Measurements from ENCODE around the gene DYRK4. TPM values are rescaled to one million over a fixed set of nuclear protein-coding genes. Genes with fewer than 3 reads are reported as not detected.
A peak's percentile ranks its signal among the peaks of the same experiment; 100 is the strongest.

Gene DYRK4
- total RNA-seq, 1 donor from 2014 or later = 6.7 TPM

DNA sequence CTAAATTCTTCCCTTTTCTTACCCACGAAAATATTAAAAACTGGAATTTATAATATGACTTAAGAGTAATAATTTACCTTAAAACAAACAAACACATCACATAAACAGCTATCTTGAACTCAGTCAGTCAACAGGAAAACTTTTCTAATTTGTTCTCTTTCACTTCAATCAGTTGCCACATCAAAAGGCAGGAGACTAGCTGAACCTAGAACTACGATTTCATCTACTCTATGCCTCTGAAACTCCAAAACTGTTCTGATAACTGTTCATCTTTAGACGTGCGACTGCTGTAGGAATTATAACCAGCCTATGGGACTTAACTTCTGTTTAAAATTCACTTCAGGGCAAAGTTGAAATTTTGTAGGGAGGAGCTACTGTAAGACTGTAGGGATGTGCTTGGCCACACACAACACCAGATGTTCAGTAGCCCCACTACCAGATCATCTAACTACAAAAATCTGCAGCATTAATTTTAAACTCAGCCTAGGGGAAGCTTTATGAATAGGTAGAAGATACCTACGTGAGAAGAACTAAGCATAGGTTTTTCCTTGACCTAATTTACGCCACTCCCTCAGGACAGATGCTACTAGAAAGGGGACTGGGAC, 30.9 kb upstream of the DYRK4 start:
- no peak overlapping the region for H3K27ac Mint-ChIP-seq (ENCODE audit: unreplicated experiment)

GRCh38 chr12:4535092-4535491, 26.9 kb upstream of the DYRK4 start:
- H3K9me3 Mint-ChIP-seq (ENCODE audit: unreplicated experiment) = no peaks in the 10 kb centered on the region
- TF ChIP-seq, protein P1, sequence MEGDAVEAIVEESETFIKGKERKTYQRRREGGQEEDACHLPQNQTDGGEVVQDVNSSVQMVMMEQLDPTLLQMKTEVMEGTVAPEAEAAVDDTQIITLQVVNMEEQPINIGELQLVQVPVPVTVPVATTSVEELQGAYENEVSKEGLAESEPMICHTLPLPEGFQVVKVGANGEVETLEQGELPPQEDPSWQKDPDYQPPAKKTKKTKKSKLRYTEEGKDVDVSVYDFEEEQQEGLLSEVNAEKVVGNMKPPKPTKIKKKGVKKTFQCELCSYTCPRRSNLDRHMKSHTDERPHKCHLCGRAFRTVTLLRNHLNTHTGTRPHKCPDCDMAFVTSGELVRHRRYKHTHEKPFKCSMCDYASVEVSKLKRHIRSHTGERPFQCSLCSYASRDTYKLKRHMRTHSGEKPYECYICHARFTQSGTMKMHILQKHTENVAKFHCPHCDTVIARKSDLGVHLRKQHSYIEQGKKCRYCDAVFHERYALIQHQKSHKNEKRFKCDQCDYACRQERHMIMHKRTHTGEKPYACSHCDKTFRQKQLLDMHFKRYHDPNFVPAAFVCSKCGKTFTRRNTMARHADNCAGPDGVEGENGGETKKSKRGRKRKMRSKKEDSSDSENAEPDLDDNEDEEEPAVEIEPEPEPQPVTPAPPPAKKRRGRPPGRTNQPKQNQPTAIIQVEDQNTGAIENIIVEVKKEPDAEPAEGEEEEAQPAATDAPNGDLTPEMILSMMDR (IDR thresholded peaks at IDR 0.05; ENCODE audit: partially characterized antibody, unreplicated experiment) = no peak
- H3K27me3 Mint-ChIP-seq (ENCODE audit: unreplicated experiment) = no peaks in the 10 kb centered on the region
- H3K4me1 Mint-ChIP-seq (ENCODE audit: low read depth, unreplicated experiment) = peaks cover 12% of the 10 kb centered on the region
- H3K4me3 Mint-ChIP-seq (ENCODE audit: unreplicated experiment) = no peak overlapping the region
- no peak overlapping the region for H3K27ac Mint-ChIP-seq (ENCODE audit: unreplicated experiment)
- no peak for DNase-seq
- no peaks in the 10 kb centered on the region for H3K36me3 Mint-ChIP-seq (ENCODE audit: unreplicated experiment)

More for the DNA sequence above, 30.9 kb upstream of the DYRK4 start:
- TF ChIP-seq, protein P1 (IDR thresholded peaks at IDR 0.05; ENCODE audit: partially characterized antibody, unreplicated experiment) = no peak
- Mint-ChIP-seq H3K4me1 (ENCODE audit: low read depth, unreplicated experiment) (peaks cover 3% of the 10 kb centered on the region), H3K36me3 (ENCODE audit: unreplicated experiment) (no peaks in the 10 kb centered on the region), H3K9me3 (ENCODE audit: unreplicated experiment) (no peaks in the 10 kb centered on the region), H3K27me3 (ENCODE audit: unreplicated experiment) (no peaks in the 10 kb centered on the region), H3K4me3 (ENCODE audit: unreplicated experiment) (no peak overlapping the region)
- no peak for DNase-seq

- Mint-ChIP-seq H3K27me3 (ENCODE audit: unreplicated experiment) (no peaks in the 10 kb centered on the region), H3K9me3 (ENCODE audit: unreplicated experiment) (no peaks in the 10 kb centered on the region), H3K4me3 (ENCODE audit: unreplicated experiment) (no peak overlapping the region), H3K27ac (ENCODE audit: unreplicated experiment) (no peak overlapping the region), H3K4me1 (ENCODE audit: low read depth, unreplicated experiment) (peaks cover 12% of the 10 kb centered on the region), H3K36me3 (ENCODE audit: unreplicated experiment) (no peaks in the 10 kb centered on the region)
- DNase-seq = no peak
- TF ChIP-seq, protein P1 (IDR thresholded peaks at IDR 0.05; ENCODE audit: partially characterized antibody, unreplicated experiment) = no peak
Measured at GRCh38 chr12:4535871-4536270, 26.1 kb upstream of the DYRK4 start.

- TF ChIP-seq, protein P1 (IDR thresholded peaks at IDR 0.05; ENCODE audit: partially characterized antibody, unreplicated experiment) = no peak
- Mint-ChIP-seq H3K4me1 (ENCODE audit: low read depth, unreplicated experiment) (peaks cover 12% of the 10 kb centered on the region), H3K27ac (ENCODE audit: unreplicated experiment) (peak within 1 kb of the TSS; percentile 98), H3K27me3 (ENCODE audit: unreplicated experiment) (no peaks in the 10 kb centered on the region), H3K4me3 (ENCODE audit: unreplicated experiment) (peak within 1 kb of the TSS; percentile 100), H3K36me3 (ENCODE audit: unreplicated experiment) (no peaks in the 10 kb centered on the region), H3K9me3 (ENCODE audit: unreplicated experiment) (no peaks in the 10 kb centered on the region)
- peak; percentile 94 for DNase-seq
Measured at GRCh38 chr12:4538207-4539160, 23.5 kb upstream of the DYRK4 start, which contains the start of gene RAD51AP1. TSS of gene RAD51AP1 (plus strand) at chr12:4538890. CDS start at chr12:4538940, 50 bp downstream.

Measured in glutamatergic neuron (in vitro differentiated cells).